Spleen (tissue), 11 donors: ENCODE measurements around the gene KRTAP4-9. TPM values are rescaled to one million over a fixed set of nuclear protein-coding genes. Genes with fewer than 3 reads are reported as not detected.
"Not testable (repeated sequence)": the region's sequence is repeated elsewhere in the genome, so short reads cannot be mapped to it uniquely, and the experiment has no call there.

Experiments used
- DNase-seq: peaks from one replicate; pipeline ENCODE4 v3.0.0-alpha.2; 2020
- H3K27ac ChIP-seq, 8 donors: fragments of 200-600 bp; sonication (generic) in 7 of 8; 1 replicate in 4 of 8; 2 replicates in 4 of 8; pipeline versions ENCODE4 v1.5.0 to v1.8.0; 2016 to 2021; ENCODE audit warnings: inconsistent platforms in 4 of 8, mild to moderate bottlenecking in 4 of 8, moderate library complexity in 1 of 8
- H3K27me3 ChIP-seq, 7 donors: fragments of 200-600 bp; sonication (generic) in 6 of 7; replicated peaks in 1 of 7; 1 replicate in 4 of 7; 2 replicates in 3 of 7; pipeline versions ENCODE4 v1.5.0 to v1.8.0; 2016 to 2021; ENCODE audit warnings: inconsistent platforms in 3 of 7, mild to moderate bottlenecking in 1 of 7
- H3K36me3 ChIP-seq, 6 donors: fragments of 200-600 bp; sonication (generic) in 5 of 6; 1 replicate in 4 of 6; 2 replicates in 2 of 6; pipeline versions ENCODE4 v1.5.0 to v1.8.0; 2016 to 2021; ENCODE audit warnings: inconsistent platforms in 2 of 6
- H3K4me1 ChIP-seq, 6 donors: fragments of 200-600 bp; sonication (generic) in 5 of 6; 1 replicate in 3 of 6; 2 replicates in 3 of 6; pipeline versions ENCODE4 v1.5.0 to v1.8.0; 2016 to 2021; ENCODE audit warnings: inconsistent platforms in 3 of 6
- H3K4me3 ChIP-seq, 8 donors: fragments of 200-600 bp; sonication (generic) in 7 of 8; 1 replicate in 4 of 8; 2 replicates in 4 of 8; pipeline versions ENCODE4 v1.5.0 to v1.8.0; 2016 to 2021; ENCODE audit warnings: inconsistent platforms in 4 of 8, mild to moderate bottlenecking in 4 of 8, moderate library complexity in 2 of 8
- H3K9me3 ChIP-seq, 8 donors: fragments of 200-600 bp; sonication (generic) in 7 of 8; 1 replicate in 4 of 8; 2 replicates in 4 of 8; pipeline versions ENCODE4 v1.5.0 to v1.8.0; 2016 to 2021; ENCODE audit warnings: inconsistent platforms in 4 of 8
- CTCF ChIP-seq, 11 experiments: fragments of 200-600 bp in 7 of 11; fragments of 450-650 bp in 4 of 11; sonication (generic) in 4 of 11; IDR thresholded peaks in 8 of 11; conservative IDR thresholded peaks in 3 of 11; 1 replicate in 7 of 11; 2 replicates in 4 of 11; pipeline versions ENCODE4 v1.4.0 to v1.8.0; 2016 to 2021; ENCODE audit warnings: antibody characterized with exemption in 11 of 11, inconsistent platforms in 4 of 11, mild to moderate bottlenecking in 1 of 11
- POLR2A ChIP-seq, 3 donors: fragments of 450-650 bp; IDR thresholded peaks; one replicate each; pipeline ENCODE4 v1.5.1; 2017; ENCODE audit warnings: antibody characterized with exemption in 3 of 3, mild to moderate bottlenecking in 1 of 3
- POLR2AphosphoS5 ChIP-seq, 3 donors: sonication (generic); formaldehyde crosslinking; IDR thresholded peaks; one replicate each; pipeline ENCODE4 v1.5.1; 2017; ENCODE audit warnings: antibody characterized with exemption in 3 of 3
- WGBS, 5 donors: extraction: QIAGEN DNeasy Blood & Tissue Kit in 3 of 5; methylation state at CpG; one replicate each; pipeline versions ENCODE4 v1.1.5 to v1.1.7; 2013 to 2018; 5-methylcytosine and 5-hydroxymethylcytosine counted together
- intact Hi-C: fragments of 100-400 bp; cut with DNase I; formaldehyde crosslinking; loops from one replicate; pipeline ENCODE4 v1.15.0; 2023; ENCODE audit warnings: low total_unique reads
- polyA plus RNA-seq, 3 donors: library from polyadenylated mRNA; stranded (reverse); fragments of 200-250 nt; gene quantifications; one replicate each; pipeline ENCODE4 v1.2.1, GENCODE V29; 2013
- total RNA-seq, 7 donors: library from RNA; depleted of rRNA in 3 of 7; stranded (reverse); fragments of >200 nt in 3 of 7; fragmentation: NEBNext Ultra II Directional in 4 of 7; extraction: Animal tissue kit (Norgen Biotek cat#: 25700) in 4 of 7; gene quantifications; one replicate each; pipeline versions ENCODE4 v1.1.0 to v1.2.1, GENCODE V29; 2016 to 2021
- donor health status: healthy with polysubstance abuse.
- donor health status: DM: no; HTN: no; CAD: no; lungs with moderate emphysema.
- donor health status: DM: no; HTN: no; CAD: no.
- donor health status: Bipolar disorder and iron deficiency.
- donor health status: healthy.
- donor health status: DM: no; HTN: no; CAD: no.
- donor health status: DM: yes; HTN: yes; CAD: no.

Gene KRTAP4-9
- total and polyA plus RNA-seq, 10 donors = not detected

GRCh38 chr17:41119696-41120690, 14.8 kb downstream of the KRTAP4-9 start:
- TF ChIP-seq POLR2AphosphoS5 (IDR thresholded peaks at IDR 0.05) (peak in 1 of 3 donors; percentile 35), CTCF (IDR thresholded peaks at IDR 0.05 in 8 of 11, conservative IDR thresholded peaks at IDR 0.05 in 3 of 11) (peak in 1 of 11 experiments; percentile 21)
- H3K27me3 ChIP-seq, H3K36me3 ChIP-seq, DNase-seq, H3K4me3 ChIP-seq, H3K9me3 ChIP-seq, intact Hi-C loops: not testable (repeated sequence)
- WGBS, 5 donors = 21 to 31% (median 27%) methylated on average over 11 of the region's 11 CpGs
- Histone ChIP-seq H3K4me1 (peaks cover 5 to 68% (median 20%) of the 10 kb centered on the region in 6 donors), H3K27ac (peak overlapping the region in 7 of 8 donors; percentile 53 to 81 (median 69))

- TF ChIP-seq CTCF (IDR thresholded peaks at IDR 0.05 in 8 of 11, conservative IDR thresholded peaks at IDR 0.05 in 3 of 11) (no peak), POLR2AphosphoS5 (IDR thresholded peaks at IDR 0.05) (no peak), POLR2A (IDR thresholded peaks at IDR 0.05) (no peak)
- Histone ChIP-seq H3K4me3 (no peak overlapping the region), H3K9me3 (peaks cover 0 to 6% (median 0%) of the 10 kb centered on the region in 8 donors), H3K4me1 (peaks cover 3 to 70% (median 20%) of the 10 kb centered on the region in 6 donors), H3K27me3 (no peaks in the 10 kb centered on the region), H3K27ac (no peak overlapping the region), H3K36me3 (no peaks in the 10 kb centered on the region)
- 80 to 96% (median 89%) methylated on average over 2 of the region's 2 CpGs for WGBS, 5 donors
- DNase-seq = no peak
- intact Hi-C loops = no loop called here
These were observed 16.6 kb downstream of the KRTAP4-9 start for GRCh38 chr17:41121742-41122141.

- 81 to 87% (median 85%) methylated on average over 11 to 12 of the region's 12 CpGs for WGBS, 5 donors
- H3K36me3 ChIP-seq, H3K27me3 ChIP-seq, DNase-seq, H3K9me3 ChIP-seq, intact Hi-C loops, H3K4me3 ChIP-seq, H3K27ac ChIP-seq: not testable (repeated sequence)
- H3K4me1 ChIP-seq = peaks cover 3 to 60% (median 20%) of the 10 kb centered on the region in 6 donors
These were observed 18.3 kb downstream of the KRTAP4-9 start for GRCh38 chr17:41123292-41123990.

DNA sequence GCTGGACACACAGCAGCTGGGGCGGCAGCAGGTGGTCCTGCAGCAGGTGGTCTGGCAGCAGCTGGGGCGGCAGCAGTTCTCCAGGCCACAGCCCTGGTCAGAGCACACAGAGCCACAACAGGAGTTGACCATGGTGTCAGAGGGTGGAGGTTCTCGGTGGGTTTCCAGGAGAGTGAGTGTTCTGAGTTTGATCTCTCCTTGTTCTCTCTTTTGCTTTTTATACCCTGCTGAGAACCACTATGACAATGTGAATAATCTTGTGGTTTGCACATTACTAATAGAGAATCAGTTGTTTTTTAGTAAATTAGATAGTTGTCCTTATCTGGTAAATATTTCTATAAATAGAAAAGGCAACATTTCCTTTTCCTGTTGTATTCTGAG, 18.8 kb downstream of the KRTAP4-9 start, which contains the start of gene KRTAP4-12:
Gene KRTAP4-12 (minus strand): TSS at position 192 of the 381 bp plus-strand sequence. CDS start 60 bp downstream, at position 132.
- DNase-seq, H3K4me3 ChIP-seq, H3K27me3 ChIP-seq, H3K27ac ChIP-seq, intact Hi-C loops, H3K9me3 ChIP-seq, H3K36me3 ChIP-seq: not testable (repeated sequence)
- 63 to 88% (median 67%) methylated on average over 1 to 3 of the region's 3 CpGs for WGBS, 5 donors
- H3K4me1 ChIP-seq = peaks cover 3 to 54% (median 20%) of the 10 kb centered on the region in 6 donors

DNA sequence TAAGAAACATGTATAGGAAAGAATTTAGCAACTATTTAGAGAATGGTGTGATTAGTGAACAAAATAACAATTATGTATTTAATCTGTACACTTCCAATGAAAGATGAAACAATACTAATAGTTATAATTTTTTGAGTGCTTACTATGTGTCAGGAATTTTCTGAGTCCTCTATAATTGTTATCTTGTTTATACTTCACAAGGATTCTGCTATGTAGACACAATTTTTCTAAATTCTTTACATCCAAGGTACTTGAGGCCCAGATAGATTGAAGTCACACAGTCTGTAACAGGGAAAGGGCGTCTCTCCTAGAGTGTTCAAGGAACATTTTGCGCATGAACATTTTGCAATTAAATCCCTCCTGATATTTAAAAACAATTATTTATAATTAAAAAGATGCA, 19.9 kb downstream of the KRTAP4-9 start:
- H3K4me1 ChIP-seq = peaks cover 3 to 44% (median 16%) of the 10 kb centered on the region in 6 donors
- WGBS, 5 donors = 79 to 99% (median 94%) methylated on average over 2 of the region's 2 CpGs
- no peaks in the 10 kb centered on the region for H3K27me3 ChIP-seq
- intact Hi-C loops = no loop called here
- H3K4me3 ChIP-seq = no peak overlapping the region
- TF ChIP-seq POLR2AphosphoS5 (IDR thresholded peaks at IDR 0.05) (no peak), CTCF (IDR thresholded peaks at IDR 0.05 in 8 of 11, conservative IDR thresholded peaks at IDR 0.05 in 3 of 11) (no peak), POLR2A (IDR thresholded peaks at IDR 0.05) (no peak)
- H3K36me3 ChIP-seq = no peaks in the 10 kb centered on the region
- H3K9me3 ChIP-seq = peaks cover 0 to 6% (median 0%) of the 10 kb centered on the region in 8 donors
- H3K27ac ChIP-seq = no peak overlapping the region
- DNase-seq = no peak
